ENCODE data around the gene MYBBP1A.

MYBBP1A gene

DNA sequence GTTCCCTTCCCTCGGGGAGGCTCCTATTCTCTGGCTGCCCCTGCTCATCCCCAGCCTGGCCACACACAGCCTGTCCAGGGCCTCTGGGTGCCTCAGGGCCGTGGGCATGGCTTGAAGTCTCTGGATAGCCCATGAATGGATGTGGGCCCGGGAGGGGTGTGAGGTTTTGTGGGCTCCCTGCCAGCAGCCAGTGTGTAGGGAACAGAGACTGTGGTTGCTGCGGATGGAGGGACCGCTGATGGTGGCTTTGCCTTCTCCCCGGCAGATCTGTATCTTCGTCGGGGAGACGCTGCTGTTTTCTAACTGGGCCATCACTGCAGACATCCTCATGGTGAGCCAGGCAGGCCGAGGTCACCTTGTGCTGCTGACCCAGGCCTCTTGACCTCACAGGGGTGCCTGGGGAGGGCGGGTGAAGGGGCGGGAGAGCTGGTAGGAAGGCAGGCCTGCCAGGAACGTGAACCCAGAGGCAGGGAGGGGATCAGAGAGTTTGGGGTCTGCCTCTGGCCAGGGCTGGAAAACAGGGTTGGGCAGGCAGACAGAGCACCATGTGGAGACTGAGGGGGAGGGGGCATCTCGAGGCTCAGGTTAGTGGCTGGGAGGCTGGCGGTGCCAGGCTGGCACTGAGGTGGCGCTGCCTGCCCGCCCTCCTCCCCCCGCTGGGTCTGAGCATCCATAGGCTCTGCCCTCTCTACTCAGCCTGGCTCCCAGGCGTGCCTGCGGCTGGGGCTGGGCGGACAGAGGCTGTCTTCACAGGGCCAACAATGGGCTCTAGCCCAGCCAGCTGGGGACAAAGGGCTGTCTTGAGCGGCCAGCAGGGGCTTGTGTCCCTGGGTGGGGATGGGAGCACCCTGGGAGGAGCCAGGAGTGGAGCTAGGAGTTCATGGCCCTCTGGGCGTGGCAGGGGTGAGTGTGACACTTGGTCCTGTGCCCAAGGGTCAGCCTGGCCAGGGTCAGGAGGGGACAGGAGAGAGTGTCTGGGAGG, 21.4 kb downstream of the MYBBP1A start:
- Histone ChIP-seq H3K9me3 (no peaks in the 10 kb centered on the region), H3K27me3 (no peaks in the 10 kb centered on the region), H3K36me3 (no peaks in the 10 kb centered on the region; the same call in 1 of the 2 replicates), H3K4me3 (ENCODE audit: low read depth, low read length) (no peak overlapping the region), H3K4me1 (peaks cover 3% of the 10 kb centered on the region)
- TF ChIP-seq, protein P1, sequence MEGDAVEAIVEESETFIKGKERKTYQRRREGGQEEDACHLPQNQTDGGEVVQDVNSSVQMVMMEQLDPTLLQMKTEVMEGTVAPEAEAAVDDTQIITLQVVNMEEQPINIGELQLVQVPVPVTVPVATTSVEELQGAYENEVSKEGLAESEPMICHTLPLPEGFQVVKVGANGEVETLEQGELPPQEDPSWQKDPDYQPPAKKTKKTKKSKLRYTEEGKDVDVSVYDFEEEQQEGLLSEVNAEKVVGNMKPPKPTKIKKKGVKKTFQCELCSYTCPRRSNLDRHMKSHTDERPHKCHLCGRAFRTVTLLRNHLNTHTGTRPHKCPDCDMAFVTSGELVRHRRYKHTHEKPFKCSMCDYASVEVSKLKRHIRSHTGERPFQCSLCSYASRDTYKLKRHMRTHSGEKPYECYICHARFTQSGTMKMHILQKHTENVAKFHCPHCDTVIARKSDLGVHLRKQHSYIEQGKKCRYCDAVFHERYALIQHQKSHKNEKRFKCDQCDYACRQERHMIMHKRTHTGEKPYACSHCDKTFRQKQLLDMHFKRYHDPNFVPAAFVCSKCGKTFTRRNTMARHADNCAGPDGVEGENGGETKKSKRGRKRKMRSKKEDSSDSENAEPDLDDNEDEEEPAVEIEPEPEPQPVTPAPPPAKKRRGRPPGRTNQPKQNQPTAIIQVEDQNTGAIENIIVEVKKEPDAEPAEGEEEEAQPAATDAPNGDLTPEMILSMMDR (IDR thresholded peaks at IDR 0.05; ENCODE audit: low read depth, low read length): no peak
- DNase-seq: peak; percentile 56

DNA sequence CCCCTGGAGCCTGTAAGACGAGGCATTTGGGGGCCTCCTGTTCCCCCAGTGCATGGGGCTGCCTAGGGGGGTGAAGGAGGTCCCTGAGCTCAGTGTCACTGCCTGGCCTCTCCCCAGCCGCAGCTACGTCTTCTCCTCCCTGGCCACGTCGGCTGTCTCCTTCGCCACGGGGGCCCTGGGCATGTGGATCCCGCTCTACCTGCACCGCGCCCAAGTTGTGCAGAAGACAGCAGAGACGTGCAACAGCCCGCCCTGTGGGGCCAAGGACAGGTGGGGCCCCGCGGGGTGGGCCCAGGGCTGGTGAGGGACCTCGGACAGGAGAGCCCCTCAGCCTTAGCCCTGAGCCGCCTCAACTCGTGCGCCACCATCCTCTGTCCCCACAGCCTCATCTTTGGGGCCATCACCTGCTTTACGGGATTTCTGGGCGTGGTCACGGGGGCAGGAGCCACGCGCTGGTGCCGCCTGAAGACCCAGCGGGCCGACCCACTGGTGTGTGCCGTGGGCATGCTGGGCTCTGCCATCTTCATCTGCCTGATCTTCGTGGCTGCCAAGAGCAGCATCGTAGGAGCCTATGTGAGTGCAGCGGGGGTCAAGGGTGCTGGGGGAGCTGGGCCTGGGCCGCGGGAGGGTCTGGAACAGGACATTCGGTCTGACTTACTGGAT, 22.2 kb downstream of the MYBBP1A start:
- Histone ChIP-seq H3K9me3 (no peaks in the 10 kb centered on the region), H3K4me1 (peaks cover 3% of the 10 kb centered on the region), H3K4me3 (ENCODE audit: low read depth, low read length) (no peak overlapping the region), H3K27me3 (no peaks in the 10 kb centered on the region), H3K36me3 (no peaks in the 10 kb centered on the region; the same call in 1 of the 2 replicates)
- TF ChIP-seq, protein P1 (IDR thresholded peaks at IDR 0.05; ENCODE audit: low read depth, low read length): no peak
- no peak for DNase-seq

DNA sequence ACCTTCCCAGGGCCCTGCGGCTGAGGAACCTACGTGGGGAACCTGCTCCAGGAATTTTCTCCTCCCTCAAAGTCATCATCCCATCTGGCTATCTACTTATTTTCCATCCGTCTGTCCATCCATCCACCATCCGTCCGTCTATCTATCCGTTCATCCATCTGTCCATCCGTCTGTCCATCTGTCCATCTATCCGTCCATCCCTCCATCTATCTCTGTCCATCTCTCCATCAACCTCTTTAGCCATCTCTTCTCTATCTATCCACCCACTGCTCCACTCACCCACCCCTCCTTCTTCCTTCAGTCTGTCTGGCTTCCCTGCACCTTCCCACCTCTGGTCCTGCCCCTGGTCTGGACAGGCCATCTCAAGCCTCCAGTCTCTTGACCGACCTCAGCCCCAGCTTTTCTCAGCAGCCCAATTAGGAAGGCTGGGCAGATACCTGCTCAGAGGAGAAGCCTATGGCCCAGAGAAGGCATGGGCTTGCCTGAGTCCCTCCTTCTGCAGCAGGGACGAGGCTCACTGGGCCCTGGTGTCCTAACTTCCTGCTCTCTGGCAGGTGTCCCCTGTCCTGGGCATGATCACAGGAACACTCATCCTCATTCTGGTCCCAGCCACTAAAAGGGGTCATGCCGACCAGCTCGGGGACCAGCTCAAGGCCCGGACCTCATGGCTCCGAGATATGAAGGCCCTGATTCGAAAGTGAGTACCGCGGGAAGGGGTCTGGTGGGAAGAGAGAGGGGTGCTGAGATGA, 23.0 kb downstream of the MYBBP1A start:
- H3K4me3 ChIP-seq (ENCODE audit: low read depth, low read length): no peak overlapping the region
- H3K27me3 ChIP-seq: no peaks in the 10 kb centered on the region
- H3K9me3 ChIP-seq: no peaks in the 10 kb centered on the region
- DNase-seq: no peak
- TF ChIP-seq, protein P1 (IDR thresholded peaks at IDR 0.05; ENCODE audit: low read depth, low read length): no peak
- no peaks in the 10 kb centered on the region for H3K36me3 ChIP-seq
- H3K4me1 ChIP-seq: peaks cover 3% of the 10 kb centered on the region

DNA sequence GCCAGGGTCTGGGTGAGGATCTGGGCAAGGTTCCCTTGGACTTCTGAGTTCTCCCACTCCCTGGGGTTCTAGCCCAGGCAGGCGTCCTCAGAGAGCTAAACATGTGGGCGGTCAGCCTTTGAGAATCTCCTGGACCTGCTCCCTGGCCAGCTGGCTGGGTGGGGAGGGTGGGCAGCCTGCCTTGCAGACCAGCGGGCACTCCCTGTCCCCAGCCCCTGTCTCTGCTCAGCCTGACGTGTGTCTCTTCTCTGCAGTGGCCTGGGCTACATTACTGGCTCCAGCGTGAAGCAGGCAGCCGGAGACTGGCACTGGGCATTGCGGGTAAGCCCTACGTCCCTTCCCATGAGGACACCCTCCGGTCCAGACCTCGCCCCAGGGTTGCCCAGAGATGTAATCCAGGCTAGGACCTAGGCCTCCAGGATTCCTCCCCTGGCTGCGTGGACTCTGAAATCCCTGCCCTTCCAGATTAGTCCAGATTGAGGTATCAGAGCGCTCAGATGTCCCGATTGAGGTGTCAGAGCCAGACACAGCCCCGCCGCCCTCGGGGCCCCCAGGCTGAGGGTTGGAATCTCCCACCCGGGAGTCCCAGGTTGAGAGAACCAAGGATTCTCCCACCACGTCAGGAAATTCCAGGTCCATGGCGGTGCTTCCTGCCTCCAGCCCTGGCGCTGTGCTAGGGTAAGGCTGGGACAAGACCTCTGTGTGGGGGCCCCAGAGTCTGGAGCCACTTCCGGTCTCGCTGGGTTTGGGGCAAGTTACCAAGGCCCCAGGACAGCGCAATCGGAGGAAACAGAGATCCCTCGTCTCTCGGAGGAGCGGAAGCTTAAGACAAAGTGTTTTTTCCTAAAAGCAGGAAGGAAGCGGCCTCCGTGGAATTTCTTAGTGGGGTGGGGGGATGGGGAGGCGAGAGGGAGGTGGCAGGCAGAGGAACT, 24.1 kb downstream of the MYBBP1A start:
- H3K4me1 ChIP-seq: peaks cover 3% of the 10 kb centered on the region
- H3K36me3 ChIP-seq: no peaks in the 10 kb centered on the region
- H3K27me3 ChIP-seq: no peaks in the 10 kb centered on the region
- H3K9me3 ChIP-seq: no peaks in the 10 kb centered on the region
- no peak overlapping the region for H3K4me3 ChIP-seq (ENCODE audit: low read depth, low read length)
- no peak for DNase-seq
- TF ChIP-seq, protein P1 (IDR thresholded peaks at IDR 0.05; ENCODE audit: low read depth, low read length): no peak

DNA sequence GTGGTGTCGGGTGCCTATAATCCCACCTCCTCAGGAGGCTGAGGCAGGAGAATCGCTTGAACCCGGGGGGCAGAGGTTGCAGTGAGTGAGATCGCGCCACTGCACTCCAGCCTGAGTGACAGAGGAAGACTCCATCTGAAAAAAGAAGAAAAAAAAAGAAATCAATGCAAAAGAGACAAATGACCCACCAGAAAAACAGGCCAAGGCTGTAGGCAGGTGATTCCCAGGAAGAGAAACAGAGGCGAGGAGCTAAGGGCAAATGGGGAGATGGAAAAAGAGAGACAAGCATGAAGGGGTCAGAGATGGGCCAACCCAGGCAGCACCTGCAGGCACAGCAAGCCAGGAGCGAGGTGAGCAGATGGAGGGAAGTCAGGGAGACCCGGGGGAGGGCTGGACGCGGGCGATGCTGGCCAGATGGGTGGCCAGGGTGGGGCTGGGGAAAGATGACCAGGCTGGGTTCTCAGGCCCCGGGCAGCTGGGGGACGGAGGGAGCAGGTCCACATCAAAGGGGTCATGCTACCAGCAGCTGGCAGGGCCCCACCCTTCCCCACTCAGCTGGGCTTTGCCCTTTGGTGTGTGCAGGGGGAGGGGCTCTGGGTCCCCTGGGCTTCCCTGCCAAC, 25.5 kb downstream of the MYBBP1A start:
- no peaks in the 10 kb centered on the region for H3K27me3 ChIP-seq
- no peak overlapping the region for H3K4me3 ChIP-seq (ENCODE audit: low read depth, low read length)
- H3K4me1 ChIP-seq: peaks cover 3% of the 10 kb centered on the region
- no peak for DNase-seq
- H3K9me3 ChIP-seq: no peaks in the 10 kb centered on the region
- TF ChIP-seq, protein P1 (IDR thresholded peaks at IDR 0.05; ENCODE audit: low read depth, low read length): no peak
- H3K36me3 ChIP-seq: no peaks in the 10 kb centered on the region
